ENCODE data around the gene ARFGEF3.

GRCh38 chr6:138378463-138378862 lies 216.7 kb downstream of the ARFGEF3 start:
- no peak for TF ChIP-seq RAD21 (IDR thresholded peaks at IDR 0.05)
- TF ChIP-seq JUND (IDR thresholded peaks at IDR 0.05): no peak
- no peak for TF ChIP-seq CTCF (IDR thresholded peaks at IDR 0.05; ENCODE audit: low read depth, low read length, missing input control)
- TF ChIP-seq, protein P1, sequence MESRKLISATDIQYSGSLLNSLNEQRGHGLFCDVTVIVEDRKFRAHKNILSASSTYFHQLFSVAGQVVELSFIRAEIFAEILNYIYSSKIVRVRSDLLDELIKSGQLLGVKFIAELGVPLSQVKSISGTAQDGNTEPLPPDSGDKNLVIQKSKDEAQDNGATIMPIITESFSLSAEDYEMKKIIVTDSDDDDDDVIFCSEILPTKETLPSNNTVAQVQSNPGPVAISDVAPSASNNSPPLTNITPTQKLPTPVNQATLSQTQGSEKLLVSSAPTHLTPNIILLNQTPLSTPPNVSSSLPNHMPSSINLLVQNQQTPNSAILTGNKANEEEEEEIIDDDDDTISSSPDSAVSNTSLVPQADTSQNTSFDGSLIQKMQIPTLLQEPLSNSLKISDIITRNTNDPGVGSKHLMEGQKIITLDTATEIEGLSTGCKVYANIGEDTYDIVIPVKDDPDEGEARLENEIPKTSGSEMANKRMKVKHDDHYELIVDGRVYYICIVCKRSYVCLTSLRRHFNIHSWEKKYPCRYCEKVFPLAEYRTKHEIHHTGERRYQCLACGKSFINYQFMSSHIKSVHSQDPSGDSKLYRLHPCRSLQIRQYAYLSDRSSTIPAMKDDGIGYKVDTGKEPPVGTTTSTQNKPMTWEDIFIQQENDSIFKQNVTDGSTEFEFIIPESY (IDR thresholded peaks at IDR 0.05): no peak
- TF ChIP-seq, protein P2, sequence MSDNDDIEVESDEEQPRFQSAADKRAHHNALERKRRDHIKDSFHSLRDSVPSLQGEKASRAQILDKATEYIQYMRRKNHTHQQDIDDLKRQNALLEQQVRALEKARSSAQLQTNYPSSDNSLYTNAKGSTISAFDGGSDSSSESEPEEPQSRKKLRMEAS (IDR thresholded peaks at IDR 0.05): no peak
- no peak for TF ChIP-seq YY1 (IDR thresholded peaks at IDR 0.05)
- no peak for TF ChIP-seq RXRA (IDR thresholded peaks at IDR 0.05)
- TF ChIP-seq TAF1 (conservative IDR thresholded peaks at IDR 0.05): no peak
- TF ChIP-seq GABPA (IDR thresholded peaks at IDR 0.05 in 1 of 2, conservative IDR thresholded peaks at IDR 0.05 in 1 of 2): no peak
- TF ChIP-seq REST (IDR thresholded peaks at IDR 0.05): no peak
